ENCODE measurements around the gene DERA. TPM values are rescaled to one million over a fixed set of nuclear protein-coding genes. Genes with fewer than 3 reads are reported as not detected.

Gene DERA
- total and polyA plus RNA-seq, 10 donors: 14.5 to 35.4 (median 27.6) TPM

- no peaks in the 10 kb centered on the region for H3K9me3 ChIP-seq
- TF ChIP-seq, protein P1, sequence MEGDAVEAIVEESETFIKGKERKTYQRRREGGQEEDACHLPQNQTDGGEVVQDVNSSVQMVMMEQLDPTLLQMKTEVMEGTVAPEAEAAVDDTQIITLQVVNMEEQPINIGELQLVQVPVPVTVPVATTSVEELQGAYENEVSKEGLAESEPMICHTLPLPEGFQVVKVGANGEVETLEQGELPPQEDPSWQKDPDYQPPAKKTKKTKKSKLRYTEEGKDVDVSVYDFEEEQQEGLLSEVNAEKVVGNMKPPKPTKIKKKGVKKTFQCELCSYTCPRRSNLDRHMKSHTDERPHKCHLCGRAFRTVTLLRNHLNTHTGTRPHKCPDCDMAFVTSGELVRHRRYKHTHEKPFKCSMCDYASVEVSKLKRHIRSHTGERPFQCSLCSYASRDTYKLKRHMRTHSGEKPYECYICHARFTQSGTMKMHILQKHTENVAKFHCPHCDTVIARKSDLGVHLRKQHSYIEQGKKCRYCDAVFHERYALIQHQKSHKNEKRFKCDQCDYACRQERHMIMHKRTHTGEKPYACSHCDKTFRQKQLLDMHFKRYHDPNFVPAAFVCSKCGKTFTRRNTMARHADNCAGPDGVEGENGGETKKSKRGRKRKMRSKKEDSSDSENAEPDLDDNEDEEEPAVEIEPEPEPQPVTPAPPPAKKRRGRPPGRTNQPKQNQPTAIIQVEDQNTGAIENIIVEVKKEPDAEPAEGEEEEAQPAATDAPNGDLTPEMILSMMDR (IDR thresholded peaks at IDR 0.05 in 8 of 11, conservative IDR thresholded peaks at IDR 0.05 in 3 of 11): no peak
- no peak for DNase-seq
- H3K4me1 ChIP-seq: peaks cover 0 to 2% (median 0%) of the 10 kb centered on the region in 6 donors
- no peak overlapping the region for H3K4me3 ChIP-seq
- H3K27ac ChIP-seq: no peak overlapping the region
- H3K27me3 ChIP-seq (replicated peaks in 1 of 7): no peaks in the 10 kb centered on the region
- 88 to 95% (median 91%) methylated on average over 4 of the region's 4 CpGs for WGBS, 5 donors
- intact Hi-C loops (cut with DNase I; ENCODE audit: low total_unique reads): no loop called here
- H3K36me3 ChIP-seq: peaks cover 0 to 41% (median 16%) of the 10 kb centered on the region in 6 donors
Measured at GRCh38 chr12:15955281-15955680, 44.1 kb downstream of the DERA start.

DNA sequence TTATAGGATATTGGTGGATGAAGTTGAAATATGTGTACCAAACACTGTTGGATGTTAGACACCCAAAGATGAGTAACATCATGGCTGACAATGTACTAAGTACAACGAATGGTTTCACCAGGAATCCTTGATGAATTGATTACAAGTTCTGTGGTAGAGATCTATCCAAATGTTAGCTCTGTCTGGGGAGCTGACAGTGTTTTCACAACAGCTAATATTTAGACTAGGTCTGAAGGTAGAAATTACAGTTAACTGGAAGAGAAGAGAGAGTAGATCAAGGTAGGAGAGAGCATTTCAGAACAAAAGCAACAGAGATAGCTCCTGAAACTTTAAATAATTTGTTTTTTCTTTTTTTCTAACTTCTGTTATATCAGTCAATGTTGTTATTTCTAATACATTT lies 44.9 kb downstream of the DERA start:
- WGBS, 5 donors: 83 to 95% (median 92%) methylated on average over 1 of the region's 1 CpG
- Histone ChIP-seq H3K4me1 (peaks cover 0 to 2% (median 0%) of the 10 kb centered on the region in 6 donors), H3K27ac (no peak overlapping the region), H3K27me3 (replicated peaks in 1 of 7) (no peaks in the 10 kb centered on the region), H3K36me3 (peaks cover 0 to 48% (median 18%) of the 10 kb centered on the region in 6 donors), H3K9me3 (no peaks in the 10 kb centered on the region), H3K4me3 (no peak overlapping the region)
- intact Hi-C loops (cut with DNase I; ENCODE audit: low total_unique reads): no loop called here
- TF ChIP-seq, protein P1 (IDR thresholded peaks at IDR 0.05 in 8 of 11, conservative IDR thresholded peaks at IDR 0.05 in 3 of 11): no peak
- TF ChIP-seq POLR2A (IDR thresholded peaks at IDR 0.05) (no peak), POLR2AphosphoS5 (IDR thresholded peaks at IDR 0.05) (no peak)
- no peak for DNase-seq

- no peak overlapping the region for H3K4me3 ChIP-seq
- 95 to 98% (median 97%) methylated on average over 9 of the region's 9 CpGs for WGBS, 5 donors
- DNase-seq: no peak
- H3K27ac ChIP-seq: no peak overlapping the region
- peaks cover 0 to 2% (median 0%) of the 10 kb centered on the region in 6 donors for H3K4me1 ChIP-seq
- H3K9me3 ChIP-seq: no peaks in the 10 kb centered on the region
- H3K36me3 ChIP-seq: peaks cover 0 to 54% (median 18%) of the 10 kb centered on the region in 6 donors
- H3K27me3 ChIP-seq (replicated peaks in 1 of 7): no peaks in the 10 kb centered on the region
- intact Hi-C loops (cut with DNase I; ENCODE audit: low total_unique reads): no loop called here
- TF ChIP-seq POLR2AphosphoS5 (IDR thresholded peaks at IDR 0.05) (no peak), POLR2A (IDR thresholded peaks at IDR 0.05) (no peak)
- TF ChIP-seq, protein P1 (IDR thresholded peaks at IDR 0.05 in 8 of 11, conservative IDR thresholded peaks at IDR 0.05 in 3 of 11): no peak
Measured at GRCh38 chr12:15956413-15957185, 45.5 kb downstream of the DERA start.

- TF ChIP-seq POLR2AphosphoS5 (IDR thresholded peaks at IDR 0.05) (no peak), POLR2A (IDR thresholded peaks at IDR 0.05) (no peak)
- TF ChIP-seq, protein P1 (IDR thresholded peaks at IDR 0.05 in 8 of 11, conservative IDR thresholded peaks at IDR 0.05 in 3 of 11): no peak
- intact Hi-C loops (cut with DNase I; ENCODE audit: low total_unique reads): no loop called here
- Histone ChIP-seq H3K27ac (no peak overlapping the region), H3K36me3 (peaks cover 0 to 100% (median 32%) of the 10 kb centered on the region in 6 donors), H3K27me3 (replicated peaks in 1 of 7) (no peaks in the 10 kb centered on the region), H3K4me3 (no peak overlapping the region), H3K4me1 (no peaks in the 10 kb centered on the region), H3K9me3 (no peaks in the 10 kb centered on the region)
- WGBS, 5 donors: 83 to 93% (median 91%) methylated on average over 4 of the region's 4 CpGs
- no peak for DNase-seq
Measured at GRCh38 chr12:15962760-15963159, 51.6 kb downstream of the DERA start.
